IPS DF 6.9 (cell line): ENCODE data around the gene CCL3.

ENCODE experiments used
- DNase-seq: peaks from one replicate; pipeline ENCODE4 v3.0.0-alpha.2; 2013; ENCODE audit warnings: low read depth, low spot score
- H3K27ac ChIP-seq: one replicate; pipeline ENCODE4 v1.5.1; 2013; ENCODE audit warnings: low read length, control low read depth
- H3K27me3 ChIP-seq: 2 replicates; pipeline ENCODE4 v1.6.1; 2013; ENCODE audit warnings: mild to moderate bottlenecking, low read length; ENCODE audit not compliant: control insufficient read depth, insufficient read depth
- H3K36me3 ChIP-seq: 2 replicates; pipeline ENCODE4 v1.6.1; 2013; ENCODE audit warnings: low read length; ENCODE audit not compliant: control insufficient read depth, insufficient read depth
- H3K4me1 ChIP-seq: 2 replicates; pipeline ENCODE4 v1.6.1; 2013; ENCODE audit warnings: low read length; ENCODE audit not compliant: control insufficient read depth, insufficient read depth
- H3K4me3 ChIP-seq: 2 replicates; pipeline ENCODE4 v1.5.1; 2013; ENCODE audit warnings: mild to moderate bottlenecking, low read length
- H3K9me3 ChIP-seq: 2 replicates; pipeline ENCODE4 v1.6.1; 2013; ENCODE audit warnings: low read length, inconsistent platforms; ENCODE audit not compliant: control insufficient read depth, insufficient read depth
- WGBS: extraction: QIAGEN DNeasy Blood & Tissue Kit; methylation state at CpG from one replicate; pipeline ENCODE4 v1.1.7; 2013; ENCODE audit warnings: mixed read lengths, missing lambda C conversion rate; ENCODE audit not compliant: insufficient read length, insufficient coverage; 5-methylcytosine and 5-hydroxymethylcytosine counted together

CCL3 gene

GRCh38 chr17:36048066-36048465, 41.9 kb downstream of the CCL3 start:
- Histone ChIP-seq H3K4me3 (no peak overlapping the region), H3K27me3 (no peaks in the 10 kb centered on the region), H3K36me3 (no peaks in the 10 kb centered on the region), H3K4me1 (no peaks in the 10 kb centered on the region), H3K27ac (no peak overlapping the region), H3K9me3 (no peaks in the 10 kb centered on the region)
- no peak for DNase-seq
- WGBS = no CpG with 5 or more reads among the region's 2 CpGs
